Measurements from ENCODE around the gene ITM2C.

Gene ITM2C

GRCh38 chr2:230916218-230916617 lies 51.5 kb downstream of the ITM2C start:
- no peak for TF ChIP-seq FOXP2 (optimal IDR thresholded peaks at IDR 0.05; ENCODE audit: borderline replicate concordance, extremely low read depth, extremely low read length, insufficient read depth)
- TF ChIP-seq TAF1 (IDR thresholded peaks at IDR 0.05; ENCODE audit: borderline replicate concordance, insufficient read depth, low read length), result no peak
- TF ChIP-seq SIN3A (IDR thresholded peaks at IDR 0.05; ENCODE audit: borderline replicate concordance, insufficient read depth, low read length), result no peak
- no peak for TF ChIP-seq REST (IDR thresholded peaks at IDR 0.05; ENCODE audit: insufficient read depth in 1 of 2, low read depth in 2 of 2, low read length in 2 of 2)
- no peak for TF ChIP-seq POLR2AphosphoS5 (IDR thresholded peaks at IDR 0.05; ENCODE audit: low read depth, low read length)

DNA sequence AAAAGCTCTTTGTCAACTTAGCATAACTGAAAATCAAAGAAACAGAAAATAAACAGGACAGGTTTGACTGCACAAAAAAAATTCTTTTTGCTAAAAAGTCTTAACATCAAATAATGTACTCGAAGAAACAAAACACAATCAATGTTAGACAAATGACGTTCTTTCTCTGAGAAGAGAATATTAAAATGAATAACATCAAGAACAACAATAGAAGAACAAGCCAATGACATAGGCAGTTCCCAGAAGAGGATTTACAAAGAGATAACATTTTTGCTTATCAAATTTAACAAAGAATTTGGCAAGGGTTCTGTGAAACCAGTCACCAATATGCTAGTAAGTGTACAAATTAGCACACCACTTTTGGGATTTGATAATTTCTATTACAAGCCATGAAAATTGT lies 54.5 kb downstream of the ITM2C start:
- TF ChIP-seq POLR2AphosphoS5 (IDR thresholded peaks at IDR 0.05; ENCODE audit: low read depth, low read length), result no peak
- no peak for TF ChIP-seq TAF1 (IDR thresholded peaks at IDR 0.05; ENCODE audit: borderline replicate concordance, insufficient read depth, low read length)
- TF ChIP-seq REST (IDR thresholded peaks at IDR 0.05; ENCODE audit: insufficient read depth in 1 of 2, low read depth in 2 of 2, low read length in 2 of 2), result no peak
- TF ChIP-seq SIN3A (IDR thresholded peaks at IDR 0.05; ENCODE audit: borderline replicate concordance, insufficient read depth, low read length), result no peak
- no peak for TF ChIP-seq FOXP2 (optimal IDR thresholded peaks at IDR 0.05; ENCODE audit: borderline replicate concordance, extremely low read depth, extremely low read length, insufficient read depth)

DNA sequence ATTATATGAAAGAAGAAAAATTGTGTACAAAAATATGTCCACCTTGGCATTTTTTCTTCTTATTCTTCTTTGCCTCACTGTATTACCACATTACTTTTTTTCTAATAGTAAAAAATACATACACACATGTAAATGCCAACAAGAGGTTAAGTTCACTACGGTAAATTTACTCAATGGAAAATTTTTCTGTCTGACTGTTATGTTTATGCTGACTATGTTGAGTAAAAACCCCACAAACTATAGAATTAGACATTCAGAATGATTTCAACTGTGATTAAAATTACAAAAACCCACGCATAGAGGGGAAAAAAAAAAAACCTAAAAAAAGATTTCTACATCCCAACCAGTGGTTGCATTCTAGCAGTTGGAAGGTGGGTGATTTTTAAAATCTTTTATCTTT lies 54.9 kb downstream of the ITM2C start:
- TF ChIP-seq FOXP2 (optimal IDR thresholded peaks at IDR 0.05; ENCODE audit: borderline replicate concordance, extremely low read depth, extremely low read length, insufficient read depth) (no peak), POLR2AphosphoS5 (IDR thresholded peaks at IDR 0.05; ENCODE audit: low read depth, low read length) (no peak), REST (IDR thresholded peaks at IDR 0.05; ENCODE audit: insufficient read depth in 1 of 2, low read depth in 2 of 2, low read length in 2 of 2) (no peak), TAF1 (IDR thresholded peaks at IDR 0.05; ENCODE audit: borderline replicate concordance, insufficient read depth, low read length) (no peak), SIN3A (IDR thresholded peaks at IDR 0.05; ENCODE audit: borderline replicate concordance, insufficient read depth, low read length) (no peak)

DNA sequence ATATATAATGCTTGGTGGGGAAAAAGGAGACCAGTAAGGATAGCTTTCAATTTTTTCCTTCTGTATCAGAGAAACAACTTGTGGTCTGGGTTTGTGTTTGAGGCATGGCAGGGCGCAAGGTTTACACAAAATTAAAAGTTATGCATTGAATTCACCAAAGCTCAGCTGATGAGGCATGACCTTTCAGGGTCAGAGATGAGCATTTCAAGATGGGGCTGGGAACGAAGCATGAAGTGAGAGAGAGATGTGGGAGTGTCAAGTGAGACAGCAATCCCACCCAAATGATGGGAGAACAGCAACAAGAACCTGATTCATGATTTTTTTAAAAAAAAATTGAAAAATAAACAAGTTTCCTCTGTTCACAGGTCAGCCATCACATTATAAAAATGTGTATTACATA lies 55.4 kb downstream of the ITM2C start:
- TF ChIP-seq SIN3A (IDR thresholded peaks at IDR 0.05; ENCODE audit: borderline replicate concordance, insufficient read depth, low read length) (no peak), REST (IDR thresholded peaks at IDR 0.05; ENCODE audit: insufficient read depth in 1 of 2, low read depth in 2 of 2, low read length in 2 of 2) (no peak), TAF1 (IDR thresholded peaks at IDR 0.05; ENCODE audit: borderline replicate concordance, insufficient read depth, low read length) (no peak), POLR2AphosphoS5 (IDR thresholded peaks at IDR 0.05; ENCODE audit: low read depth, low read length) (no peak), FOXP2 (optimal IDR thresholded peaks at IDR 0.05; ENCODE audit: borderline replicate concordance, extremely low read depth, extremely low read length, insufficient read depth) (no peak)

Data from PFSK-1 (cell line).